Common myeloid progenitor, CD34-positive (primary cell): ENCODE data around the gene SCCPDH.

Source experiments
- CTCF ChIA-PET: fragments of 350-600 bp; sonication (Branson Sonifier 250); formaldehyde crosslinking; loops from one replicate; lab custom pipeline; 2021; ENCODE audit warnings: antibody characterized with exemption; lab: Charles Lee
- POLR2A ChIA-PET: fragments of 350-600 bp; sonication (Branson Sonifier 250); formaldehyde crosslinking; loops from one replicate; lab custom pipeline; 2021; ENCODE audit warnings: antibody characterized with exemption; lab: Charles Lee
- DNase-seq, 3 donors: peaks; one replicate each; pipeline versions ENCODE4 v3.0.0 to v3.0.0-alpha.2; 2013
- H3K27ac ChIP-seq, 2 experiments: 1 replicate in 1 of 2; 2 replicates in 1 of 2; pipeline ENCODE4 v1.7.0; 2013; ENCODE audit warnings: inconsistent platforms in 2 of 2, low read length in 2 of 2, mild to moderate bottlenecking in 2 of 2, low read depth in 1 of 2, moderate library complexity in 1 of 2; ENCODE audit not compliant: severe bottlenecking in 2 of 2, insufficient read depth in 1 of 2, poor library complexity in 1 of 2
- H3K27me3 ChIP-seq, 5 experiments: replicated peaks in 2 of 5; 1 replicate in 3 of 5; 2 replicates in 2 of 5; pipeline versions ENCODE4 v1.6.1 to v1.7.0; 2013; ENCODE audit warnings: low read length in 4 of 5, mild to moderate bottlenecking in 2 of 5, moderate library complexity in 2 of 5, inconsistent platforms in 1 of 5; ENCODE audit not compliant: insufficient read depth in 5 of 5, control insufficient read depth in 4 of 5
- H3K36me3 ChIP-seq, 4 experiments: 1 replicate in 2 of 4; 2 replicates in 2 of 4; pipeline versions ENCODE4 v1.6.1 to v1.7.0; 2013; ENCODE audit warnings: low read length in 3 of 4, control low read depth in 1 of 4, mild to moderate bottlenecking in 1 of 4; ENCODE audit not compliant: control insufficient read depth in 4 of 4, insufficient read depth in 4 of 4
- H3K4me1 ChIP-seq, 4 experiments: 1 replicate in 3 of 4; 2 replicates in 1 of 4; pipeline versions ENCODE4 v1.6.1 to v1.7.1; 2013; ENCODE audit warnings: low read length in 3 of 4, mild to moderate bottlenecking in 3 of 4, control low read depth in 1 of 4, inconsistent platforms in 1 of 4, moderate library complexity in 1 of 4; ENCODE audit not compliant: control insufficient read depth in 4 of 4, insufficient read depth in 4 of 4; ENCODE audit errors: control extremely low read depth in 1 of 4
- H3K4me3 ChIP-seq, 7 experiments: 1 replicate in 4 of 7; 2 replicates in 3 of 7; pipeline versions ENCODE4 v1.5.1 to v1.7.0; 2013; ENCODE audit warnings: mild to moderate bottlenecking in 7 of 7, low read length in 6 of 7, moderate library complexity in 6 of 7, inconsistent platforms in 2 of 7, low read depth in 2 of 7, control low read depth in 1 of 7; ENCODE audit not compliant: insufficient read depth in 4 of 7, control insufficient read depth in 1 of 7; ENCODE audit errors: extremely low read depth in 1 of 7
- H3K9me3 ChIP-seq, 5 experiments: 1 replicate in 4 of 5; 2 replicates in 1 of 5; pipeline versions ENCODE4 v1.6.1 to v1.7.1; 2013; ENCODE audit warnings: low read length in 4 of 5, mild to moderate bottlenecking in 2 of 5, inconsistent platforms in 1 of 5, low read depth in 1 of 5, moderate library complexity in 1 of 5; ENCODE audit not compliant: control insufficient read depth in 4 of 5, insufficient read depth in 2 of 5; ENCODE audit errors: control extremely low read depth in 1 of 5
- WGBS: methylation state at CpG from one replicate; pipeline ENCODE4 v1.1.5; 2013; ENCODE audit not compliant: insufficient coverage; 5-methylcytosine and 5-hydroxymethylcytosine counted together

Gene SCCPDH

GRCh38 chr1:246787781-246788513 lies 63.7 kb downstream of the SCCPDH start:
- H3K27ac ChIP-seq = no peak overlapping the region
- no peak for DNase-seq
- ChIA-PET CTCF (no interaction called here), POLR2A (interaction anchor here (0.6 kb wide), 2 partner anchors 14 to 218 kb away, joined by 3 read pairs; no protein-coding TSS in a partner anchor)
- H3K9me3 ChIP-seq = peaks cover 0 to 2% (median 0%) of the 10 kb centered on the region in 5 experiments
- peaks cover 0 to 10% (median 2%) of the 10 kb centered on the region in 4 experiments for H3K36me3 ChIP-seq
- 94% methylated on average over 6 of the region's 12 CpGs for WGBS
- no peak overlapping the region for H3K4me3 ChIP-seq
- H3K4me1 ChIP-seq = peaks cover 3 to 54% (median 43%) of the 10 kb centered on the region in 4 experiments
- H3K27me3 ChIP-seq = no peaks in the 10 kb centered on the region

GRCh38 chr1:246788895-246789338 lies 64.7 kb downstream of the SCCPDH start:
- peak in 2 of 3 donors; percentile 42 to 56 for DNase-seq
- Histone ChIP-seq H3K4me1 (peaks cover 3 to 54% (median 36%) of the 10 kb centered on the region in 4 experiments), H3K27me3 (no peaks in the 10 kb centered on the region), H3K9me3 (peaks cover 0 to 2% (median 0%) of the 10 kb centered on the region in 5 experiments), H3K36me3 (peaks cover 0 to 10% (median 2%) of the 10 kb centered on the region in 4 experiments), H3K27ac (peak overlapping the region in 1 of 2 experiments; percentile 64), H3K4me3 (peak overlapping the region in 4 of 7 experiments; percentile 35 to 77 (median 62))
- ChIA-PET POLR2A (interaction anchor here (0.8 kb wide), 1 partner anchor 27 kb away, joined by 3 read pairs; no protein-coding TSS in a partner anchor), CTCF (interaction anchor here (0.6 kb wide), 1 partner anchor 10 kb away, joined by 3 read pairs; no protein-coding TSS in a partner anchor)
- WGBS = 2% methylated on average over 22 of the region's 37 CpGs

DNA sequence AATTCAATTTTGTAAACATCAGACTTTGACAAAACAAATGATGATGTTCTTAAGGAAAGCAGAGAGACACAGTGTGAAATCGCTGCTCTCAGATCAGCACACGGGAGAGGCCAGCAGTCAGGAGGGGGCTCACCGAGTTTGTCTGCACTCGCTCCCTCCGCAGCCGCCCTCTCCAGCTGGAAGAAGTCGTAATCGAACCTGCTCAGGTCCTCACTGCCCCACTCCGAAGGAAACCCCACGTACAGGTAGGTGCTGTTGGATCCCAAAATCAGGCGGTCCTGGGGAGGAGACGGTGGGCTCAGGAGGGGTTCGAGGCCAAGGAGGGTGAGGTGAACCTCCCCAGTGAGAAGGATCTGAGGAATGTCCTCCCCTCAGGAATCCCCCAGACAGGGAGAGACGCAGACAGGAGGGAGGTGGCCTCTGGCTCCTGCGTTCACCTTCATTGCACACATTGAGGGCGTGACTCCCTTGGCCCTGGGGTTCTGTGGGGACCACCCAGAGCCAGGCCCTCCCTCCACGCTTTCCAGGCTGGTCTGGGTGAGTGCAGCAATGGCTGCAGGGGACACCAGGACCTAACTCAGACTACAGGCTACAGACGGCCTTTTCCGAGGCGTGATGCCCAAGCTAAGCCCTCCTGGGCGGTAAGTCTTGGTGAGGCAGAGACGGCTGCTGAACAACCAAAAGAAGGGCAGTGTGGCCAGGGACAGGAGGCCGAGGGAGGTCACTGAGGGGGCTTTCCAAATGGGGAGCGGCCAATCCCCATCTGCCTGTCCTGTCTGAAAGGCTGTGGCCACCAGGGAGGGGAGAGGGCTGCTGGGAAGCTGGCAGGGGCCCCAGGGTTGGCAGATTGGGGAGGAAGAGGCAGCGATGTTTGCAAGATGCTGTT lies 65.5 kb downstream of the SCCPDH start:
- WGBS = 92% methylated on average over 25 of the region's 25 CpGs
- DNase-seq = no peak
- Histone ChIP-seq H3K4me3 (peak overlapping the region in 3 of 7 experiments; percentile 61 to 77 (median 62)), H3K9me3 (peaks cover 0 to 2% (median 0%) of the 10 kb centered on the region in 5 experiments), H3K4me1 (peaks cover 0 to 52% (median 31%) of the 10 kb centered on the region in 4 experiments), H3K27ac (peak overlapping the region in 1 of 2 experiments; percentile 64), H3K36me3 (peaks cover 0 to 10% (median 2%) of the 10 kb centered on the region in 4 experiments), H3K27me3 (no peaks in the 10 kb centered on the region)
- ChIA-PET CTCF (interaction anchor here (1.3 kb wide), 1 partner anchor 12 kb away, joined by 5 read pairs; no protein-coding TSS in a partner anchor), POLR2A (interaction anchor here (0.8 kb wide), 1 partner anchor 26 kb away, joined by 3 read pairs; no protein-coding TSS in a partner anchor)

DNA sequence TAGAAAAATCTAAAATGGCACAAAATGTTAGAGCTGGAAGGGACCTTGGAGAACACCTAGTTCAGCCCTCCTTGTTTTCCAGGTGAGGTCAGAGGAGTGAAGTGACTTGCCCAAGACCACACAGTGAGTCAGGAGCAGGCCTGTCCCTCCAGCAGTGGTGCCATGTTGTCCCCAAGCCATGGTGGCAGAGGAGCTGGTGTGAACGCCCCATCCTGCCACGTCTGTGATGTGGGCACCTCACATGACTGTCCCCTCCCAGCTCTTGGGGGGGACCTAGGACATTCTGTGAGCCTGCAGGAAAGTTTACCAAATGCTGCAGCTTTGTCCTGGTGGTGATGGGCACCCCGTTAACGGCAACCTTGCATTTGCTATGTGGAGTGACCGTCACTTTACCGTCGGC lies 66.2 kb downstream of the SCCPDH start:
- ChIA-PET CTCF (interaction anchor here (1.3 kb wide), 1 partner anchor 11 kb away, joined by 5 read pairs; no protein-coding TSS in a partner anchor), POLR2A (no interaction called here)
- 93% methylated on average over 7 of the region's 7 CpGs for WGBS
- Histone ChIP-seq H3K27me3 (no peaks in the 10 kb centered on the region), H3K4me1 (peaks cover 0 to 50% (median 25%) of the 10 kb centered on the region in 4 experiments), H3K9me3 (peaks cover 0 to 2% (median 0%) of the 10 kb centered on the region in 5 experiments), H3K36me3 (peaks cover 0 to 10% (median 2%) of the 10 kb centered on the region in 4 experiments), H3K27ac (no peak overlapping the region), H3K4me3 (no peak overlapping the region)
- no peak for DNase-seq

- Histone ChIP-seq H3K27me3 (no peaks in the 10 kb centered on the region), H3K27ac (no peak overlapping the region), H3K9me3 (peaks cover 0 to under 1% (median 0%) of the 10 kb centered on the region in 5 experiments), H3K4me1 (peaks cover 0 to 45% (median 21%) of the 10 kb centered on the region in 4 experiments), H3K36me3 (peaks cover 0 to 10% (median 2%) of the 10 kb centered on the region in 4 experiments), H3K4me3 (no peak overlapping the region)
- 94% methylated on average over 19 of the region's 19 CpGs for WGBS
- ChIA-PET POLR2A (no interaction called here), CTCF (interaction anchor here (1.1 to 1.3 kb wide), 2 partner anchors 10 to 31 kb away, joined by 3 to 5 read pairs; no protein-coding TSS in a partner anchor)
- no peak for DNase-seq
Measured at GRCh38 chr1:246790833-246791232, 66.6 kb downstream of the SCCPDH start.

- DNase-seq = no peak
- Histone ChIP-seq H3K27ac (no peak overlapping the region), H3K27me3 (no peaks in the 10 kb centered on the region), H3K36me3 (peaks cover 0 to 10% (median 2%) of the 10 kb centered on the region in 4 experiments), H3K4me3 (no peak overlapping the region), H3K9me3 (no peaks in the 10 kb centered on the region), H3K4me1 (peaks cover 0 to 44% (median 21%) of the 10 kb centered on the region in 4 experiments)
- 92% methylated on average over 17 of the region's 17 CpGs for WGBS
- ChIA-PET CTCF (interaction anchor here (1.1 kb wide), 1 partner anchor 30 kb away, joined by 3 read pairs; no protein-coding TSS in a partner anchor), POLR2A (no interaction called here)
Measured at GRCh38 chr1:246791303-246791918, 67.2 kb downstream of the SCCPDH start.
